ENCODE data around the gene NPHS1. TPM values are rescaled to one million over a fixed set of nuclear protein-coding genes. Genes with fewer than 3 reads are reported as not detected.

The NPHS1 gene
- total and polyA plus RNA-seq, 9 of the 15 experiments (the other 6 are each of a cell fraction or from before 2014, with no cell fraction given), result 0.01 to 0.28 (median 0.14) TPM; not detected in 5

GRCh38 chr19:35844482-35845214 is 7.7 kb downstream of the NPHS1 start (continued):
- TF ChIP-seq FOS (IDR thresholded peaks at IDR 0.05; ENCODE audit: extremely low read depth, insufficient read length), result no peak

DNA sequence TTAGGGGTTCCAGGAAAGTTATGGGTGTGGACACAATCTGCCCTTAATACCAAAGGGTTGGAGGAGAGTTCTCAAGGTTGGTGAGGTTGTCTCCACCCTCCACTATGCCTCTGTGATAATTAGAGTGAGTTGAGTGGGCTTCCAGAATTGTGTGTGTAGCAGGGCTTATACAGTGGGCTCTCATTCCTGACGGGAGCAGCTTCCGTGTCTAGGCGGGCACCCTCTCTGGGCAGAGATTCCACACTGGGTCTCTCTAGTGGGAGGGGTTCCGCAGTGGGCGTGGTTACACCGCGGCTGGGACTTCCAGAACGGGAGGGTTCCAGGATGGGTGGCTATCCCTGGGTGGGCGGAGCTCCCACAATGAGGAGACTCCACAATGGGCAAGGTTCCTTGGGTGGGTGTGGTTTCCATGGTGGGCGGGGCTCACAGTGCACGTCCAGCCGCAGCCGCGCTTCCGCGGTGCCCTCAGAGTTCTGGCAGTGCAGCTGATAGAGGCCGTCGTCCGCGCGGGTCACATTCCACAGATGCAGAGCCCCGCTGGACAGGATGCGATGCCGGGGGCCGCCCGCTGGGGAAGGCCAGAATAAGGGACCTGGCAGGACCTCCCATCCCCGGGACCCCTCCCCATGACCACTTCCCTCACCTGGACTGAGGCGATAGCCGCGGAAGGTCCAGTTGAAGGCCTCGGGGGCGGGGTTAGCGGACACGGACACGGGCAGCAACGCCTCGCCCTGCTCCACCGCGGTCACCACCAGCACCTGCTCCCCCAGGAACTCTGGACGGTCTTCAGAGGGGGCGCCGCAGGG is 8.4 kb downstream of the NPHS1 start:
- POLR2A ChIA-PET, result interaction anchor here (0.6 to 1.7 kb wide), 3 partner anchors 13 to 170 kb away, joined by 3 to 5 read pairs (median 4); partner anchors contain the start of gene ALKBH6
- Histone ChIP-seq H2AFZ (ENCODE audit: low read depth, low read length) (peak overlapping the region; percentile 57; the same call in 1 of the 2 replicates), H3K9me3 (replicated peaks; ENCODE audit: control insufficient read depth, insufficient read depth, low read depth, low read length) (no peaks in the 10 kb centered on the region), H4K20me1 (replicated peaks; ENCODE audit: control insufficient read depth, insufficient read depth, low read length) (peaks cover 10% of the 10 kb centered on the region), H3K4me3 (no peak overlapping the region), H3K27me3 (ENCODE audit: control insufficient read depth in 2 of 2, insufficient read depth in 2 of 2, low read length in 2 of 2) (peaks cover 24 to 48% of the 10 kb centered on the region in 2 experiments), H3K9ac (ENCODE audit: insufficient read depth in 1 of 2, low read depth in 2 of 2, low read length in 2 of 2) (peak overlapping the region in 1 of 2 experiments; percentile 45; a peak in 1 of 4 replicates), H3K4me1 (replicated peaks in 1 of 2; ENCODE audit: control insufficient read depth in 2 of 2, insufficient read depth in 2 of 2, low read length in 2 of 2) (peaks cover 9 to 27% of the 10 kb centered on the region in 2 experiments), H3K9me1 (ENCODE audit: control insufficient read depth, insufficient read depth, low read length) (peaks cover 8% of the 10 kb centered on the region), H3K27ac (ENCODE audit: extremely low read depth, low read depth, low read length) (no peak overlapping the region), H3K79me2 (ENCODE audit: control insufficient read depth, insufficient read depth, low read length) (no peaks in the 10 kb centered on the region), H3K4me2 (ENCODE audit: insufficient read depth, low read length) (peak overlapping the region; percentile 36), H3K36me3 (ENCODE audit: control insufficient read depth, insufficient read depth, low read length) (no peaks in the 10 kb centered on the region)
- FAIRE-seq (peak; percentile 92), DNase-seq (ENCODE audit: extremely low read depth in 1 of 4, low spot score in 3 of 4) (peak; percentile 81 to 93 (median 88)), ATAC-seq (peak; percentile 84)
- intact Hi-C loops (cut with micrococcal nuclease) (no loop called here), in situ Hi-C loops (cut with MboI) (no loop called here)
- WGBS (ENCODE audit: insufficient coverage, low coverage, missing lambda C conversion rate), result 2% methylated on average over 40 of the region's 42 CpGs
- CTCF ChIA-PET (ENCODE audit: low intra/inter-chr PET ratio), result interaction anchor here (0.6 kb wide), 1 partner anchor 597 kb away, joined by 3 read pairs; no protein-coding TSS in a partner anchor
- peak; percentile 57 for TF ChIP-seq RBFOX2 (IDR thresholded peaks at IDR 0.05; ENCODE audit: low read depth, low read length)
- TF ChIP-seq CXXC5 (CRISPR knock-in tag; IDR thresholded peaks at IDR 0.05), result peak; percentile 60
- TF ChIP-seq, protein P1, sequence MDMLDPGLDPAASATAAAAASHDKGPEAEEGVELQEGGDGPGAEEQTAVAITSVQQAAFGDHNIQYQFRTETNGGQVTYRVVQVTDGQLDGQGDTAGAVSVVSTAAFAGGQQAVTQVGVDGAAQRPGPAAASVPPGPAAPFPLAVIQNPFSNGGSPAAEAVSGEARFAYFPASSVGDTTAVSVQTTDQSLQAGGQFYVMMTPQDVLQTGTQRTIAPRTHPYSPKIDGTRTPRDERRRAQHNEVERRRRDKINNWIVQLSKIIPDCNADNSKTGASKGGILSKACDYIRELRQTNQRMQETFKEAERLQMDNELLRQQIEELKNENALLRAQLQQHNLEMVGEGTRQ (CRISPR knock-in tag; IDR thresholded peaks at IDR 0.05), result no peak
- no peak for TF ChIP-seq SRSF9 (IDR thresholded peaks at IDR 0.05; ENCODE audit: borderline replicate concordance, low read depth, low read length)
- 0 out of 2 replicates have a peak, but pooled peaks have one; percentile 14 for TF ChIP-seq ZBTB7A (IDR thresholded peaks at IDR 0.05; ENCODE audit: borderline replicate concordance, control insufficient read depth, low read depth, low read length)
- peak; percentile 65 for TF ChIP-seq POLR2G (IDR thresholded peaks at IDR 0.05; ENCODE audit: low read depth, low read length)
- TF ChIP-seq CTBP1 (IDR thresholded peaks at IDR 0.05; ENCODE audit: borderline replicate concordance), result 0 out of 2 replicates have a peak, but pooled peaks have one; percentile 43
- TF ChIP-seq SAFB2 (IDR thresholded peaks at IDR 0.05; ENCODE audit: borderline replicate concordance, low read depth, low read length, severe bottlenecking), result no peak
- TF ChIP-seq L3MBTL2 (IDR thresholded peaks at IDR 0.05), result peak; percentile 41; the same call in 1 of the 2 replicates
- TF ChIP-seq ELF1 (tag; IDR thresholded peaks at IDR 0.05), result peak; percentile 63; the same call in 1 of the 2 replicates
- peak; percentile 74 for TF ChIP-seq TFAP4 (CRISPR knock-in tag; IDR thresholded peaks at IDR 0.05; ENCODE audit: borderline replicate concordance)
- TF ChIP-seq NRF1 (conservative IDR thresholded peaks at IDR 0.05 in 1 of 2, IDR thresholded peaks at IDR 0.05 in 1 of 2), result peak; percentile 49 to 53; a peak in 3 of 4 replicates
- BruUV-seq (replicated peaks), result no TSS peak

Measured in K562 (cell line).